HepG2 (cell line): ENCODE results near the gene THBS2.

Source experiments
- CENPX ChIP-seq: sonication (generic); formaldehyde crosslinking; IDR thresholded peaks from 2 replicates; pipeline ENCODE4 v1.9.0; 2021; ENCODE audit warnings: mild to moderate bottlenecking, missing genetic modification reagents, moderate library complexity
- DNMT1 ChIP-seq: sonication (generic); formaldehyde crosslinking; IDR thresholded peaks from 2 replicates; pipeline ENCODE4 v1.5.1; 2020; ENCODE audit warnings: mild to moderate bottlenecking, missing genetic modification reagents
- HMG20B ChIP-seq: conservative IDR thresholded peaks from 2 replicates; pipeline ENCODE4 v1.6.1; 2016; ENCODE audit warnings: missing genetic modification reagents, missing compliant biosample characterization
- NR2F6 ChIP-seq, 2 experiments: IDR thresholded peaks; 2 replicates each; pipeline ENCODE4 v1.6.1; 2016; ENCODE audit warnings: antibody characterized with exemption in 1 of 2, mild to moderate bottlenecking in 1 of 2
- PHB2 ChIP-seq: fragments of 450-650 bp; IDR thresholded peaks from 2 replicates; pipeline ENCODE4 v1.6.1; 2018; ENCODE audit not compliant: partially characterized antibody
- SRY ChIP-seq: sonication (generic); formaldehyde crosslinking; IDR thresholded peaks from 2 replicates; pipeline ENCODE4 v1.8.0; 2022; ENCODE audit warnings: mild to moderate bottlenecking, missing genetic modification reagents
- TF ChIP-seq, protein P1 (sequence below): sonication (generic); formaldehyde crosslinking; IDR thresholded peaks from 2 replicates; pipeline ENCODE4 v1.4.0; 2020; ENCODE audit warnings: missing genetic modification reagents, borderline replicate concordance

DNA sequence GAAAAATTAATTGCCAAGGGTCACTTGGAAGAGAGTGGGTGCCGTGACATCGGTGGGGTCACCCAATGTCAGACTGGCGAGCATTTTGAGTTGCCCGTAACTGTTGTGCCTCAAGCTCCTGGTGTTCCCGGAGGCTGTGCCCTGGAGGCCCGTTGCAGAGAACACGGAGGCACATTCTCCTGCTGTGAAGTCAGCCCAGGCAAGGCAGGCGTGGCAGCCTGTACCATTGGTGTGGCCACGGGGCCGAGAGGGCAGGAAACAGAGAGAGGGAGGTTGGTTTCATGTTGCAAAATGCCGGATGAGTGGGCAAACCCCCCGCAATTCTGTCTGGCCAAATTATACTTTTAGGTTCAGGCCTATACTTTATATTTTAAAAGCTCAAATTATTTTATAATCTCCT, 81.2 kb downstream of the THBS2 start:
- TF ChIP-seq CENPX = no peak
- no peak for TF ChIP-seq SRY (CRISPR knock-in tag)
- TF ChIP-seq, protein P1, sequence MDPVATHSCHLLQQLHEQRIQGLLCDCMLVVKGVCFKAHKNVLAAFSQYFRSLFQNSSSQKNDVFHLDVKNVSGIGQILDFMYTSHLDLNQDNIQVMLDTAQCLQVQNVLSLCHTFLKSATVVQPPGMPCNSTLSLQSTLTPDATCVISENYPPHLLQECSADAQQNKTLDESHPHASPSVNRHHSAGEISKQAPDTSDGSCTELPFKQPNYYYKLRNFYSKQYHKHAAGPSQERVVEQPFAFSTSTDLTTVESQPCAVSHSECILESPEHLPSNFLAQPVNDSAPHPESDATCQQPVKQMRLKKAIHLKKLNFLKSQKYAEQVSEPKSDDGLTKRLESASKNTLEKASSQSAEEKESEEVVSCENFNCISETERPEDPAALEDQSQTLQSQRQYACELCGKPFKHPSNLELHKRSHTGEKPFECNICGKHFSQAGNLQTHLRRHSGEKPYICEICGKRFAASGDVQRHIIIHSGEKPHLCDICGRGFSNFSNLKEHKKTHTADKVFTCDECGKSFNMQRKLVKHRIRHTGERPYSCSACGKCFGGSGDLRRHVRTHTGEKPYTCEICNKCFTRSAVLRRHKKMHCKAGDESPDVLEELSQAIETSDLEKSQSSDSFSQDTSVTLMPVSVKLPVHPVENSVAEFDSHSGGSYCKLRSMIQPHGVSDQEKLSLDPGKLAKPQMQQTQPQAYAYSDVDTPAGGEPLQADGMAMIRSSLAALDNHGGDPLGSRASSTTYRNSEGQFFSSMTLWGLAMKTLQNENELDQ = no peak
- TF ChIP-seq NR2F6 (IDR thresholded peaks at IDR 0.05) = no peak
- no peak for TF ChIP-seq NR2F6 (CRISPR knock-in tag; IDR thresholded peaks at IDR 0.05)
- no peak for TF ChIP-seq DNMT1
- no peak for TF ChIP-seq PHB2
- no peak for TF ChIP-seq HMG20B (CRISPR knock-in tag)
